Body of pancreas (tissue), 4 donors: ENCODE data around the gene PREB. TPM values are rescaled to one million over a fixed set of nuclear protein-coding genes. Genes with fewer than 3 reads are reported as not detected.

Experiments used
- ATAC-seq: fragments of 150-250 bp; one replicate; pipeline ENCODE4 v1.9.1; 2016
- DNase-seq, 4 donors: peaks; one replicate each; pipeline ENCODE4 v3.0.0-alpha.2; 2019
- H3K27ac ChIP-seq, 4 donors: fragments of 200-600 bp; sonication (generic); 1 replicate in 3 of 4; 2 replicates in 1 of 4; pipeline versions ENCODE4 v1.5.1 to v1.6.1; 2016 to 2019; ENCODE audit warnings: mild to moderate bottlenecking in 1 of 4, mixed read lengths in 1 of 4, moderate library complexity in 1 of 4
- H3K27me3 ChIP-seq, 2 donors: fragments of 200-600 bp; sonication (generic); one replicate each; pipeline ENCODE4 v1.6.0; 2016; ENCODE audit warnings: mild to moderate bottlenecking in 1 of 2
- H3K36me3 ChIP-seq, 2 donors: fragments of 200-600 bp; sonication (generic); replicated peaks in 1 of 2; 2 replicates each; pipeline ENCODE4 v1.5.1; 2016; ENCODE audit warnings: low read depth in 2 of 2; ENCODE audit not compliant: insufficient read depth in 1 of 2
- H3K4me1 ChIP-seq: fragments of 200-600 bp; sonication (generic); one replicate; pipeline ENCODE4 v1.6.0; 2016
- H3K4me3 ChIP-seq, 2 donors: fragments of 200-600 bp; sonication (generic); 1 replicate in 1 of 2; 2 replicates in 1 of 2; pipeline ENCODE4 v1.5.1; 2016 to 2019
- H3K9me3 ChIP-seq, 3 donors: fragments of 200-600 bp; sonication (generic); 1 replicate in 2 of 3; 2 replicates in 1 of 3; pipeline ENCODE4 v1.5.1; 2016
- POLR2A ChIP-seq, 3 donors: fragments of 450-650 bp; IDR thresholded peaks; one replicate each; pipeline ENCODE4 v1.6.1; 2016; ENCODE audit warnings: antibody characterized with exemption in 3 of 3, mild to moderate bottlenecking in 2 of 3
- WGBS, 2 donors: methylation state at CpG; one replicate each; pipeline ENCODE4 v1.1.5; 2017; 5-methylcytosine and 5-hydroxymethylcytosine counted together
- intact Hi-C: fragments of 100-400 bp; cut with DNase I; formaldehyde crosslinking; loops from one replicate; pipeline ENCODE4 v1.15.1; 2023
- total RNA-seq, 2 donors: library from RNA; depleted of rRNA; stranded (reverse); fragments of >200 nt; gene quantifications; one replicate each; pipeline ENCODE4 v1.1.0, GENCODE V29; 2016
- TF ChIP-seq, protein P1 (sequence below), 7 experiments: fragments of 450-650 bp in 4 of 7; fragments of 200-600 bp in 3 of 7; sonication (generic) in 3 of 7; IDR thresholded peaks; one replicate each; pipeline ENCODE4 v1.5.1; 2016 to 2019; ENCODE audit warnings: antibody characterized with exemption in 7 of 7

PREB gene
- total RNA-seq, 2 donors from 2014 or later, result 56.3 to 103 TPM

DNA sequence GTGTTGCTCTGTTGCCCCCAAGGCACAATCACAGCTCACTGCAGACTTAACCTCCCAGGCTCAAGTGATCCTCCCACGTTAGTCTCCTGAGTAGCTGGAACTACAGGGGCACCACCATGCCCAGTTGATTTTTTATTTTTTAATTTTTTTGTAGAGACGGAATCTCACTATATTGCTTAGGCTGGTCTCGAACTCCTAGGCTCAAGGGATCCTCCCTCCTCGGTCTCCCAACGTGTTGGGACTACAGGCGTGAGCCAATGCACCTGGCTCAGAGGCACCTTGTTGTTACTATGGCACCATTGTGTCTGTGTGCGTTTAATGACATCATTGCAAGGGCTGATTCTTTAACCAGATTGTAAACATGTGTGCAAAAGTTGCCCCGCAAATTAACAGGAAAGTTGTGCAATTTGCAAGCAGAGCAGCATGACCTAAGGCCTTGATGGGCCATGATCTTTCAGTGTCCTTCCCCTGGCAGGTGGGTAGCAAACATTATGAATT lies 37.0 kb upstream of the PREB start:
- Histone ChIP-seq H3K4me3 (no peak overlapping the region), H3K4me1 (peaks cover 10% of the 10 kb centered on the region), H3K36me3 (no peaks in the 10 kb centered on the region), H3K27me3 (peaks cover 0 to 8% of the 10 kb centered on the region in 2 donors), H3K27ac (no peak overlapping the region), H3K9me3 (no peaks in the 10 kb centered on the region)
- intact Hi-C loops, result no loop called here
- TF ChIP-seq, protein P1, sequence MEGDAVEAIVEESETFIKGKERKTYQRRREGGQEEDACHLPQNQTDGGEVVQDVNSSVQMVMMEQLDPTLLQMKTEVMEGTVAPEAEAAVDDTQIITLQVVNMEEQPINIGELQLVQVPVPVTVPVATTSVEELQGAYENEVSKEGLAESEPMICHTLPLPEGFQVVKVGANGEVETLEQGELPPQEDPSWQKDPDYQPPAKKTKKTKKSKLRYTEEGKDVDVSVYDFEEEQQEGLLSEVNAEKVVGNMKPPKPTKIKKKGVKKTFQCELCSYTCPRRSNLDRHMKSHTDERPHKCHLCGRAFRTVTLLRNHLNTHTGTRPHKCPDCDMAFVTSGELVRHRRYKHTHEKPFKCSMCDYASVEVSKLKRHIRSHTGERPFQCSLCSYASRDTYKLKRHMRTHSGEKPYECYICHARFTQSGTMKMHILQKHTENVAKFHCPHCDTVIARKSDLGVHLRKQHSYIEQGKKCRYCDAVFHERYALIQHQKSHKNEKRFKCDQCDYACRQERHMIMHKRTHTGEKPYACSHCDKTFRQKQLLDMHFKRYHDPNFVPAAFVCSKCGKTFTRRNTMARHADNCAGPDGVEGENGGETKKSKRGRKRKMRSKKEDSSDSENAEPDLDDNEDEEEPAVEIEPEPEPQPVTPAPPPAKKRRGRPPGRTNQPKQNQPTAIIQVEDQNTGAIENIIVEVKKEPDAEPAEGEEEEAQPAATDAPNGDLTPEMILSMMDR (IDR thresholded peaks at IDR 0.05), result no peak
- no peak for TF ChIP-seq POLR2A (IDR thresholded peaks at IDR 0.05)
- ATAC-seq (no peak), DNase-seq (no peak)
- WGBS, 2 donors, result 51 to 56% methylated on average over 8 of the region's 8 CpGs

GRCh38 chr2:27170581-27171337 lies 36.3 kb upstream of the PREB start:
- Histone ChIP-seq H3K27ac (no peak overlapping the region), H3K36me3 (no peaks in the 10 kb centered on the region), H3K4me3 (no peak overlapping the region), H3K4me1 (peaks cover 10% of the 10 kb centered on the region), H3K9me3 (no peaks in the 10 kb centered on the region), H3K27me3 (peaks cover 0 to 5% of the 10 kb centered on the region in 2 donors)
- intact Hi-C loops, result no loop called here
- DNase-seq (peak in 1 of 4 donors; percentile 19), ATAC-seq (peak; percentile 43)
- WGBS, 2 donors, result 56 to 70% methylated on average over 6 of the region's 6 CpGs
- no peak for TF ChIP-seq POLR2A (IDR thresholded peaks at IDR 0.05)
- TF ChIP-seq, protein P1 (IDR thresholded peaks at IDR 0.05), result no peak

DNA sequence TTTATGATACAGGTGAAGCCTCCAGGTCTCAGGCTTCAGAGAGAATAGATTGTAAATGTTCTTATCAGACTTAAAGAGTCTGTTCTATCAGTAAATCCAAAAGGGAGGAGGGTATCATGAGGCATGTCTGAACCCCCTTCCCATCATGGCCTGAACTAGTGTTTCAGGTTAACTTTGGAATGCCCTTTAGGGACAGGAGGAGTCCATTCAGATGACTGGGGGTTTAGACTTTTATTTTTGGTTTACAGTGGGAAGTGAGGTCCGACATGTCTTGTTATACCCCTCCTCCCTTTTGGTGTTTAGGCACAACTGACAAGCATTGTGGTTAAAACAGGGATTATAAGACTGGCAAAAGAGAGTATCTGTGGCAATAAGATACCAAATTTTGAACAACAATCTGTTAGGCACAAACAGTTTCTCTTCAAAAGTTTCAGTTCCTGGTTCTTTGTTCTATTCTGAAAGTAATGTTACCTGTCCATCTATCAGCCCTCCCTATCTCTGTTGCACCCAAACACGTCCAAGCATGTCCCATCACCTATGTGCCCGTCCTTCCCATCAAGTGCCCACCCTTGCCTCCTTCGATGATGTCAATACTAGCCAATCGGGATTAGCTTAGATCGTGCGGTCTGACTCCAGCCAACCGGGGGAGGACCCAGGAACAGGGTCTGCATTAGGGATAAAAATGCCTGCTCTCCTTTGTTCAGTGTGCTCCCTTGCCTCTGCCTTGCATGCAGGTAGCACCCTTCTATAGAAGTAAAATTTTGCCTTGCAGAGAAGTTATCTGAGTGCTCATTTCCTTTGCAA lies 30.7 kb upstream of the PREB start:
- DNase-seq (no peak), ATAC-seq (no peak)
- 83% methylated on average over 8 of the region's 8 CpGs for WGBS, 2 donors
- intact Hi-C loops, result no loop called here
- TF ChIP-seq, protein P1 (IDR thresholded peaks at IDR 0.05), result no peak
- TF ChIP-seq POLR2A (IDR thresholded peaks at IDR 0.05), result no peak
- Histone ChIP-seq H3K36me3 (no peaks in the 10 kb centered on the region), H3K9me3 (no peaks in the 10 kb centered on the region), H3K4me3 (no peak overlapping the region), H3K27ac (no peak overlapping the region), H3K4me1 (peaks cover 5% of the 10 kb centered on the region), H3K27me3 (no peaks in the 10 kb centered on the region)

GRCh38 chr2:27162151-27163121 lies 28.0 kb upstream of the PREB start:
- no peaks in the 10 kb centered on the region for H3K4me1 ChIP-seq
- intact Hi-C loops, result no loop called here
- H3K4me3 ChIP-seq, result no peak overlapping the region
- H3K27me3 ChIP-seq, result no peaks in the 10 kb centered on the region
- TF ChIP-seq POLR2A (IDR thresholded peaks at IDR 0.05), result no peak
- TF ChIP-seq, protein P1 (IDR thresholded peaks at IDR 0.05), result no peak
- DNase-seq (no peak), ATAC-seq (no peak)
- WGBS, 2 donors, result 73 to 75% methylated on average over 15 of the region's 15 CpGs
- no peaks in the 10 kb centered on the region for H3K9me3 ChIP-seq
- H3K36me3 ChIP-seq, result no peaks in the 10 kb centered on the region
- no peak overlapping the region for H3K27ac ChIP-seq
